Measurements from ENCODE around the gene LHX1.

- TF ChIP-seq CTCF (IDR thresholded peaks at IDR 0.05) (no peak), POLR2A (IDR thresholded peaks at IDR 0.05) (no peak)
Measured at GRCh38 chr17:36923814-36924221, 13.5 kb upstream of the LHX1 start.

Measured in body of pancreas (tissue), 4 donors.